SK-N-MC (cell line): ENCODE data around the gene ANKRD11.
"Not testable (repeated sequence)": the region's sequence is repeated elsewhere in the genome, so short reads cannot be mapped to it uniquely, and the experiment has no call there.

Source experiments
- DNase-seq: peaks from one replicate; pipeline ENCODE4 v3.0.0-alpha.2; 2011; ENCODE audit warnings: low read depth, low spot score
- H3K27ac ChIP-seq: fragments of 200-600 bp; sonication (generic); 2 replicates; pipeline ENCODE4 v1.5.1; 2016; ENCODE audit warnings: mixed run types
- H3K36me3 ChIP-seq: fragments of 200-600 bp; sonication (generic); 2 replicates; pipeline ENCODE4 v1.6.1; 2017; ENCODE audit warnings: antibody characterized with exemption, low read length, mixed read lengths; ENCODE audit not compliant: insufficient read depth
- H3K4me3 ChIP-seq: fragments of 200-600 bp; sonication (generic); 2 replicates; pipeline ENCODE4 v1.5.1; 2016
- H3K9ac ChIP-seq: fragments of 200-600 bp; sonication (generic); 2 replicates; pipeline ENCODE4 v1.8.0; 2017; ENCODE audit warnings: mixed run types, mixed read lengths; ENCODE audit not compliant: insufficient read length
- H3K9me3 ChIP-seq: fragments of 200-600 bp; sonication (generic); 2 replicates; pipeline ENCODE4 v1.6.1; 2017; ENCODE audit warnings: low read depth, mild to moderate bottlenecking, antibody characterized with exemption, low read length, moderate library complexity, mixed read lengths
- EZH2 ChIP-seq: fragments of 200-600 bp; sonication (generic); IDR thresholded peaks from one replicate; pipeline ENCODE4 v1.6.1; 2017; ENCODE audit warnings: antibody characterized with exemption
- FOXP2 ChIP-seq: optimal IDR thresholded peaks from 2 replicates; pipeline ENCODE3; 2011; ENCODE audit warnings: mild to moderate bottlenecking, moderate library complexity; ENCODE audit not compliant: insufficient read depth; ENCODE audit errors: extremely low read length, control extremely low read depth
- POLR2AphosphoS5 ChIP-seq: IDR thresholded peaks from 2 replicates; pipeline ENCODE4 v1.6.1; 2012; ENCODE audit warnings: mild to moderate bottlenecking, low read depth, low read length, borderline replicate concordance

ANKRD11 gene

GRCh38 chr16:89437991-89438390, 52.4 kb downstream of the ANKRD11 start:
- Histone ChIP-seq H3K4me3 (no peak overlapping the region), H3K9me3 (no peaks in the 10 kb centered on the region), H3K36me3 (peaks cover 4% of the 10 kb centered on the region; the same call in 1 of the 2 replicates), H3K9ac (no peak overlapping the region), H3K27ac (no peak overlapping the region)
- no peak for TF ChIP-seq FOXP2
- TF ChIP-seq EZH2, result no peak
- TF ChIP-seq POLR2AphosphoS5, result no peak
- DNase-seq, result no peak

DNA sequence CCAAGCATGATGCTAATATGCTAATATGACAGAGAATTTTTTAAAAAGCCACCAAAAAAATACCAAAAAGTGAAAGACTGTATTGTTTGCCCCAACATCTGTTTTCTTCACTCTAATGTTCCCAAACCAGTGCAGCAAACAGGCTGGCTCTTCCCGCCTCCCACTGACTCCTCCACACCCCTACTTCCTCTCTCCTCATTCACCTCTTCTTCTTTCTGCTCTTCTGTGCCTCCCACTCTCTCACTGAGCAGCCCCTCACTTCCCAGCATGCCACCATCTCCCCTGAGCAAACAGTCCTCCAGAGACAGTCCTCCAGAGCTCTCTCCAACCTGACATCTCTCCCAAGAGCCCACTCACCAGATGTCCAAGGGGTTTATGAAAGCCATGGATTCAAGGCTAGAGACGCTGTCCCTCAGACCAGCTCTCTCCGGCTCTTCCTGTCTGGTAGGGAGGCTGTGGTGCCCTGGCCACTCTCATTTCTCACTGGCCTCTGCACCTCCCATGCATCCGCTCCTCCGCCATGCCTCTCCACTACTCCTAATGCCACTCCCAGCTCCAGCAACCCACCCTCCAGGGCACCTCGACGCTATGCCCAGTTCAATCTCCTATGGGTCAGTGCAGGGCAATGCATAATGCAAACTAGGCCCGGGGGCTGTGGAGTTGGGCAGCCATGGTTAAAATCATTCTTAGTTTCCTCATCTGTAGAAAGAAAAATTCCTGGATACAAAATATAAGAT, 52.9 kb downstream of the ANKRD11 start:
- Histone ChIP-seq H3K36me3 (peaks cover 4% of the 10 kb centered on the region; the same call in 1 of the 2 replicates), H3K27ac (no peak overlapping the region), H3K9me3 (no peaks in the 10 kb centered on the region), H3K9ac (no peak overlapping the region), H3K4me3 (no peak overlapping the region)
- TF ChIP-seq EZH2, result no peak
- no peak for TF ChIP-seq POLR2AphosphoS5
- DNase-seq, result no peak

DNA sequence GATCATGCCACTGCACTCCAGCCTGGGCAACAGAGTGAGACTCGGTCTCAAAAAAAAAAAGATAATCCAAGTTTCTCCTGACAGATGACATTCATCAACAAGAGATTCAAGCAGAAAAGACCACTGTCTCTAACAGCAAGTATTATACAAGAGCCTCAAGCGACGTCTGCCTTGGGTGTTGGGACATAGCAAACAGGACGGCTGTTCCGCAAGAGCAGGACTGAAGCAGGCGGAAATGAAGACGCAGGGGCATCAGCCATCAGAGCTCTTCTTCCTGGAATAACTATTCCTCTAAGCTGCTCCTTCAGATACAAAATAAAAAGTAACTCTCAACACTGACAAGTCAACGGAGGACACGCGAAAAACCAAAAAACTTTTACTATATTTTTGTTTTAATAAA, 54.0 kb downstream of the ANKRD11 start:
- no peak overlapping the region for H3K4me3 ChIP-seq
- no peak overlapping the region for H3K27ac ChIP-seq
- DNase-seq, result no peak
- H3K36me3 ChIP-seq, result peaks cover 4% of the 10 kb centered on the region; the same call in 1 of the 2 replicates
- no peak for TF ChIP-seq POLR2AphosphoS5
- no peak for TF ChIP-seq FOXP2
- no peak for TF ChIP-seq EZH2
- no peaks in the 10 kb centered on the region for H3K9me3 ChIP-seq
- H3K9ac ChIP-seq, result no peak overlapping the region

GRCh38 chr16:89435059-89435458, 55.3 kb downstream of the ANKRD11 start:
- not testable (repeated sequence) for H3K9ac ChIP-seq, H3K9me3 ChIP-seq, H3K27ac ChIP-seq, DNase-seq, H3K36me3 ChIP-seq, H3K4me3 ChIP-seq

- TF ChIP-seq FOXP2, result no peak
- TF ChIP-seq EZH2, result no peak
- no peak for TF ChIP-seq POLR2AphosphoS5
- no peak for DNase-seq
- Histone ChIP-seq H3K27ac (no peak overlapping the region), H3K9me3 (no peaks in the 10 kb centered on the region), H3K9ac (no peak overlapping the region), H3K4me3 (no peak overlapping the region), H3K36me3 (peaks cover 4% of the 10 kb centered on the region; the same call in 1 of the 2 replicates)
Observed at GRCh38 chr16:89434490-89434889, 55.9 kb downstream of the ANKRD11 start.

DNA sequence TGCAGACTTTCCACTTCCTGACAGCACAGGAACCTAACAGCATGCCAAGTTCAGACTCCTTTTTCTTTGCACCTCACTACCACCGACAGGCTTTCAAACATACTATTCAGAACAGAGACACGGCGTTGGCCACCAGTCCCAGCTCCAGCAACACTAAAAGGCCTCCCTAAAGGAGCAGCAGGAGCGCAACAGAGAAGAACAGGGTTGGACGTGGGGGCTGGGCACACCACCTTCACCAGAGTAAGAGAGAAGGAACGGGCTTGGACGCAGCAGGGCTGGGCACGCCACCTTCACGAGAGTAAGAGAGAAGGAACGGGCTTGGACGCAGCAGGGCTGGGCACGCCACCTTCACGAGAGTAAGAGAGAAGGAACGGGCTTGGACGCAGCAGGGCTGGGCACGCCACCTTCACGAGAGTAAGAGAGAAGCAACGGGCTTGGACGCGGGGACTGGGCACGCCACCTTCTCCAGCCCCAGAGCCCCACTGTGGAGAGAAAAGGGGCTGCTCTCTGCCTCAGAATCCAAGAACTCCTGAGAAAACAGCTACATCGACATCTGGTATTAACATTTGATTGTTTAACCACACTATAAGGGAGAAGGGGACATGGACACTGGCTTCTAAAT, 56.9 kb downstream of the ANKRD11 start:
- H3K27ac ChIP-seq, DNase-seq, H3K36me3 ChIP-seq, H3K4me3 ChIP-seq, H3K9me3 ChIP-seq, H3K9ac ChIP-seq: not testable (repeated sequence)

DNA sequence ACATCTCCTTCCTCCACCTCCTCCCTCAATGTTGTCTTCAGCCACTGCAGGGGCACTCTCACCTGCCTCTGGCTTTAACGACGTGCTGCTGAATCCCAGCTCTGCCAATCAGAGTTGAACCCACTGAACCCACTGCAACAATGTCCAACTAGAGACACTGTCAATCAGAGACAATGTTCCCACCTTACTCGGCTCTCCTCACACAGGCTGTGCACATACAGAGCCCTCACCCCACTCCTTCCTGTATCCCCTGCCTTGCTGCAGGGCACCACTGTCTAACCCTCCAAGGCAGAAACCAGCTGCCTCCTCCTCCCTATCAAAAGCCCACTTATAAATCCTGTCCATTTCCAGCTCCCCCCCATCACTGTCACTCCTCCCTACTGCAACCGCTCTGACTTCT, 58.7 kb downstream of the ANKRD11 start:
- no peaks in the 10 kb centered on the region; the same call in 1 of the 2 replicates for H3K36me3 ChIP-seq
- no peak for TF ChIP-seq EZH2
- no peak for TF ChIP-seq POLR2AphosphoS5
- no peak for TF ChIP-seq FOXP2
- no peak overlapping the region for H3K9ac ChIP-seq
- no peak overlapping the region for H3K27ac ChIP-seq
- H3K4me3 ChIP-seq, result no peak overlapping the region
- no peaks in the 10 kb centered on the region for H3K9me3 ChIP-seq
- no peak for DNase-seq

GRCh38 chr16:89431158-89431584, 59.2 kb downstream of the ANKRD11 start:
- Histone ChIP-seq H3K9me3 (no peaks in the 10 kb centered on the region), H3K4me3 (no peak overlapping the region), H3K27ac (peak overlapping the region; percentile 46; the same call in 1 of the 2 replicates), H3K36me3 (no peaks in the 10 kb centered on the region; the same call in 1 of the 2 replicates), H3K9ac (no peak overlapping the region)
- no peak for TF ChIP-seq FOXP2
- no peak for TF ChIP-seq EZH2
- TF ChIP-seq POLR2AphosphoS5, result no peak
- DNase-seq, result no peak

- DNase-seq, result no peak
Observed at GRCh38 chr16:89430436-89431157, 59.8 kb downstream of the ANKRD11 start.

GRCh38 chr16:89428605-89429004, 61.8 kb downstream of the ANKRD11 start:
- not testable (repeated sequence) for H3K4me3 ChIP-seq, H3K9me3 ChIP-seq, H3K27ac ChIP-seq, H3K9ac ChIP-seq, H3K36me3 ChIP-seq, DNase-seq

More at GRCh38 chr16:89430436-89431157, 59.8 kb downstream of the ANKRD11 start:
- no peak overlapping the region for H3K9ac ChIP-seq
- no peaks in the 10 kb centered on the region; the same call in 1 of the 2 replicates for H3K36me3 ChIP-seq
- TF ChIP-seq FOXP2, result no peak
- TF ChIP-seq EZH2, result no peak
- no peak for TF ChIP-seq POLR2AphosphoS5
- H3K27ac ChIP-seq, result peak overlapping the region; percentile 46; the same call in 1 of the 2 replicates
- no peak overlapping the region for H3K4me3 ChIP-seq
- H3K9me3 ChIP-seq, result no peaks in the 10 kb centered on the region
